HepG2 (cell line): ENCODE measurements around the gene UBE2Q2. TPM values are rescaled to one million over a fixed set of nuclear protein-coding genes. Genes with fewer than 3 reads are reported as not detected.

Experiments used
- ATAC-seq: fragments of 200-7000 bp; cut with Tn5 transposase; 3 replicates; pipeline ENCODE4 v1.9.1; 2020; ENCODE audit warnings: mild to moderate bottlenecking, moderate library complexity
- BruUV-seq: library from RNA; stranded (reverse); fragments of 400-500 nt; replicated peaks from 2 replicates; lab custom pipeline; 2021; lab: Mats Ljungman, UMichigan
- CTCF ChIA-PET: fragments of 300-600 bp; formaldehyde crosslinking; extraction: SDS; loops from one replicate; lab custom pipeline; 2021; ENCODE audit warnings: low total read pairs, inconsistent platforms, low intra/inter-chr PET ratio; lab: Yijun Ruan, JAX
- POLR2A ChIA-PET: fragments of 350-600 bp; sonication (Branson Sonifier 250); formaldehyde crosslinking; loops from one replicate; lab custom pipeline; 2020; ENCODE audit warnings: antibody characterized with exemption, inconsistent platforms; lab: Yijun Ruan, JAX
- DNase-seq: peaks from one replicate; pipeline ENCODE4 v3.0.0-alpha.2; 2015; ENCODE audit warnings: low spot score
- FAIRE-seq: peaks from 3 replicates; lab custom pipeline; 2011; peaks lifted over from hg19 to GRCh38; lab: Jason Lieb, UNC
- H2AFZ ChIP-seq: one replicate; pipeline ENCODE4 v1.6.1; 2011; ENCODE audit warnings: low read length, inconsistent platforms
- H3K27ac ChIP-seq: fragments of 300-600 bp; 3 replicates; pipeline ENCODE4 v1.8.0; 2011; ENCODE audit warnings: mixed run types, mild to moderate bottlenecking, mixed read lengths, low read length, inconsistent platforms; ENCODE audit not compliant: insufficient read depth; ENCODE audit errors: extremely low read length
- H3K27me3 ChIP-seq, 2 experiments: fragments of 200-600 bp in 1 of 2; 2 replicates in 1 of 2; 3 replicates in 1 of 2; pipeline versions ENCODE4 v1.6.0 to v1.8.0; 2011; ENCODE audit warnings: low read length in 2 of 2, mild to moderate bottlenecking in 2 of 2, moderate library complexity in 2 of 2, inconsistent platforms in 1 of 2; ENCODE audit not compliant: insufficient read depth in 2 of 2, control insufficient read depth in 1 of 2
- H3K36me3 ChIP-seq, 2 experiments: fragments of 200-600 bp in 1 of 2; replicated peaks in 1 of 2; 2 replicates in 1 of 2; 3 replicates in 1 of 2; pipeline versions ENCODE4 v1.5.1 to v1.8.0; 2011; ENCODE audit warnings: low read length in 2 of 2, inconsistent platforms in 1 of 2; ENCODE audit not compliant: insufficient read depth in 2 of 2, control insufficient read depth in 1 of 2
- H3K4me1 ChIP-seq: 2 replicates; pipeline ENCODE4 v1.5.1; 2012; ENCODE audit warnings: low read length, inconsistent platforms; ENCODE audit not compliant: insufficient read depth
- H3K4me2 ChIP-seq: 2 replicates; pipeline ENCODE4 v1.6.0; 2011; ENCODE audit warnings: low read depth, low read length, inconsistent platforms
- H3K4me3 ChIP-seq, 3 experiments: fragments of 200-600 bp in 1 of 3; sonication (generic), shearing (Covaris generic) in 1 of 3; replicated peaks in 1 of 3; 2 replicates each; pipeline ENCODE4 v1.5.1; 2011 to 2016; ENCODE audit warnings: low read length in 3 of 3, inconsistent platforms in 2 of 3, low read depth in 2 of 3, mild to moderate bottlenecking in 2 of 3, control low read depth in 1 of 3, mixed read lengths in 1 of 3; ENCODE audit not compliant: insufficient read depth in 1 of 3
- H3K79me2 ChIP-seq: one replicate; pipeline ENCODE4 v1.6.1; 2011; ENCODE audit warnings: low read length, inconsistent platforms; ENCODE audit not compliant: insufficient read depth
- H3K9ac ChIP-seq: 2 replicates; pipeline ENCODE4 v1.6.0; 2011; ENCODE audit warnings: mild to moderate bottlenecking, low read depth, low read length, inconsistent platforms; ENCODE audit not compliant: insufficient read depth
- H3K9me3 ChIP-seq: 2 replicates; pipeline ENCODE4 v1.5.1; 2012; ENCODE audit warnings: mild to moderate bottlenecking, low read length
- H4K20me1 ChIP-seq: 2 replicates; pipeline ENCODE4 v1.6.0; 2011; ENCODE audit warnings: inconsistent platforms, mild to moderate bottlenecking, low read length, moderate library complexity; ENCODE audit not compliant: insufficient read depth
- ATAD3A ChIP-seq: sonication (generic); formaldehyde crosslinking; IDR thresholded peaks from 2 replicates; pipeline ENCODE4 v1.4.0; 2020; ENCODE audit warnings: missing genetic modification reagents
- CREB1 ChIP-seq, 2 experiments: fragments of 450-650 bp in 1 of 2; IDR thresholded peaks; 2 replicates each; pipeline ENCODE4 v1.6.1; 2016 to 2017; ENCODE audit warnings: control low read depth in 1 of 2, mild to moderate bottlenecking in 1 of 2, missing compliant biosample characterization in 1 of 2, missing genetic modification characterization in 1 of 2
- EED ChIP-seq: sonication (generic); formaldehyde crosslinking; IDR thresholded peaks from 2 replicates; pipeline ENCODE4 v1.5.0; 2020; ENCODE audit warnings: mild to moderate bottlenecking, missing genetic modification reagents
- HCFC1 ChIP-seq: fragments of 150-350 bp; IDR thresholded peaks from 2 replicates; pipeline ENCODE4 v1.6.1; 2014; ENCODE audit warnings: low read depth, low read length
- IRF2 ChIP-seq: IDR thresholded peaks from 2 replicates; pipeline ENCODE4 v1.6.1; 2018; ENCODE audit warnings: missing genetic modification reagents, missing compliant biosample characterization
- NRL ChIP-seq: sonication (generic); formaldehyde crosslinking; IDR thresholded peaks from 2 replicates; pipeline ENCODE4 v1.5.0; 2020; ENCODE audit warnings: missing genetic modification reagents, mild to moderate bottlenecking, moderate library complexity, borderline replicate concordance
- SAP130 ChIP-seq: IDR thresholded peaks from 2 replicates; pipeline ENCODE4 v1.6.1; 2016; ENCODE audit warnings: low read depth
- TARDBP ChIP-seq: sonication (generic); formaldehyde crosslinking; IDR thresholded peaks from 2 replicates; pipeline ENCODE4 v1.8.0; 2022; ENCODE audit warnings: mild to moderate bottlenecking, missing genetic modification reagents
- ZNF510 ChIP-seq: sonication (generic); formaldehyde crosslinking; IDR thresholded peaks from 2 replicates; pipeline ENCODE4 v1.4.0; 2020; ENCODE audit warnings: low read depth, mild to moderate bottlenecking, missing genetic modification reagents
- whole genome bisulfite sequencing: methylation state at CpG from one replicate; pipeline ENCODE4 v1.1.6; 2017; ENCODE audit warnings: low lambda C conversion rate; 5-methylcytosine and 5-hydroxymethylcytosine counted together
- in situ Hi-C: cut with HindIII; loops from 2 replicates; pipeline ENCODE4 v1.10.0; 2017; ENCODE audit warnings: low pct_unique_long_range_greater_than_20kb; ENCODE audit not compliant: extremely low pct_ligation_motif_present
- intact Hi-C: fragments of 100-400 bp; cut with micrococcal nuclease; formaldehyde crosslinking; loops from one replicate; pipeline ENCODE4 v1.10.0; 2022; ENCODE audit not compliant: unreplicated experiment
- polyA plus RNA-seq, 8 experiments: library from polyadenylated mRNA; depleted of rRNA in 3 of 8; stranded (reverse) in 7 of 8; unstranded in 1 of 8; fragments of >200 nt; fragmentation: Illumina TruSeq in 4 of 8; extraction: Trizol in 4 of 8; gene quantifications; 2 replicates each; pipeline versions ENCODE4 v1.2.1 to v1.2.3, GENCODE V29; 2011 to 2016; ENCODE audit warnings: low read depth in 4 of 8, missing spikeins in 1 of 8, mixed read lengths in 1 of 8; ENCODE audit not compliant: insufficient read depth in 1 of 8
- total RNA-seq, 5 experiments: library from RNA; depleted of rRNA; stranded (reverse); fragments of >200 nt; fragmentation: Illumina TruSeq; extraction: Trizol; gene quantifications; 2 replicates each; pipeline ENCODE4 v1.2.3, GENCODE V29; 2016; ENCODE audit warnings: low read depth in 1 of 5
- TF ChIP-seq, protein P1 (sequence below): sonication (generic); formaldehyde crosslinking; IDR thresholded peaks from 2 replicates; pipeline ENCODE4 v1.4.0; 2020; ENCODE audit warnings: low read depth, missing genetic modification reagents
- TF ChIP-seq, protein P2 (sequence below): IDR thresholded peaks from 2 replicates; pipeline ENCODE4 v1.6.1; 2018; ENCODE audit warnings: missing genetic modification reagents, mild to moderate bottlenecking, missing compliant biosample characterization
- TF ChIP-seq, protein P3 (sequence below): sonication (generic); formaldehyde crosslinking; IDR thresholded peaks from 2 replicates; pipeline ENCODE4 v1.5.1; 2020; ENCODE audit warnings: missing genetic modification reagents, mild to moderate bottlenecking, borderline replicate concordance
- TF ChIP-seq, protein P4 (sequence below): IDR thresholded peaks from 2 replicates; pipeline ENCODE4 v1.6.1; 2018; ENCODE audit warnings: missing genetic modification reagents

UBE2Q2 gene
- total and polyA plus RNA-seq, 2 of the 13 experiments (the other 11 are each of a cell fraction or from before 2014, with no cell fraction given) = 10.6 to 20.4 TPM

DNA sequence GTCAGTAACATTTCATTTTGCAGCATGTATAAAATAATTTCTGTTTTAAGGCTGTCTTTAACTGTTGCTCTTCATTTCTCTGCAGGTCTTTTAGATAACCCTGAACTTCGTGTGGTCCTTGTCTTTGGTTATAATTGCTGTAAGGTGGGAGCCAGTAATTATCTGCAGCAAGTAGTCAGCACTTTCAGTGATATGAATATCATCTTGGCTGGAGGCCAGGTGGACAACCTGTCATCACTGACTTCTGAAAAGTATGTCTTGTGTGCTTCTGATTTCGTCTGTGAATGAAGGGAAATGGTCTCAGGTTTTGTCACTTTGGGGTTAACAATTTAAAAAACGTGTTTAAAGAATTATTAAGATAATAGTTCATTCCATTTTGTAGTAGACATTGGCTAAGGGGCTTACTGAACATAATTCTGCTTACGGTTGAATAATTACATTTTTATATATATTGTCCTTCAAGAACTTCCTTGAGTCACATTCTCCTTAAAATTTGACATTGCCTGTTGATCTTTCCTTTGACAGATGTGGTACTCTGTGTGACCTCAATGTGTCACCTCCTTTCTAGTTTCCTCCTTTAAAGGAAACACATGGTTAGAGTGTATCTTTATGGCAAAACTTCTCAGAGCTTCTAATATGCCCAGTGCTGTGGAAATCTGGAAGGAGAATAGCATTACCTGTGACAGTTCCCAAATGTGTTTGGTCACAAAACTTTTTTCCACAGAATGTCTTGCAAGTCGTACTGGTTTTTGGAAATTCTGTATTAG lies 86.7 kb downstream of the UBE2Q2 start (continued):
- TF ChIP-seq, protein P1, sequence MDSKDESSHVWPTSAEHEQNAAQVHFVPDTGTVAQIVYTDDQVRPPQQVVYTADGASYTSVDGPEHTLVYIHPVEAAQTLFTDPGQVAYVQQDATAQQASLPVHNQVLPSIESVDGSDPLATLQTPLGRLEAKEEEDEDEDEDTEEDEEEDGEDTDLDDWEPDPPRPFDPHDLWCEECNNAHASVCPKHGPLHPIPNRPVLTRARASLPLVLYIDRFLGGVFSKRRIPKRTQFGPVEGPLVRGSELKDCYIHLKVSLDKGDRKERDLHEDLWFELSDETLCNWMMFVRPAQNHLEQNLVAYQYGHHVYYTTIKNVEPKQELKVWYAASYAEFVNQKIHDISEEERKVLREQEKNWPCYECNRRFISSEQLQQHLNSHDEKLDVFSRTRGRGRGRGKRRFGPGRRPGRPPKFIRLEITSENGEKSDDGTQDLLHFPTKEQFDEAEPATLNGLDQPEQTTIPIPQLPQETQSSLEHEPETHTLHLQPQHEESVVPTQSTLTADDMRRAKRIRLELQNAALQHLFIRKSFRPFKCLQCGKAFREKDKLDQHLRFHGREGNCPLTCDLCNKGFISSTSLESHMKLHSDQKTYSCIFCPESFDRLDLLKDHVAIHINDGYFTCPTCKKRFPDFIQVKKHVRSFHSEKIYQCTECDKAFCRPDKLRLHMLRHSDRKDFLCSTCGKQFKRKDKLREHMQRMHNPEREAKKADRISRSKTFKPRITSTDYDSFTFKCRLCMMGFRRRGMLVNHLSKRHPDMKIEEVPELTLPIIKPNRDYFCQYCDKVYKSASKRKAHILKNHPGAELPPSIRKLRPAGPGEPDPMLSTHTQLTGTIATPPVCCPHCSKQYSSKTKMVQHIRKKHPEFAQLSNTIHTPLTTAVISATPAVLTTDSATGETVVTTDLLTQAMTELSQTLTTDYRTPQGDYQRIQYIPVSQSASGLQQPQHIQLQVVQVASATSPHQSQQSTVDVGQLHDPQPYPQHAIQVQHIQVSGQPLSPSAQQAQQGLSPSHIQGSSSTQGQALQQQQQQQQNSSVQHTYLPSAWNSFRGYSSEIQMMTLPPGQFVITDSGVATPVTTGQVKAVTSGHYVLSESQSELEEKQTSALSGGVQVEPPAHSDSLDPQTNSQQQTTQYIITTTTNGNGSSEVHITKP (CRISPR knock-in tag) = no peak
- TF ChIP-seq CREB1 (IDR thresholded peaks at IDR 0.05) = no peak
- TF ChIP-seq CREB1 (CRISPR knock-in tag; IDR thresholded peaks at IDR 0.05) = no peak
- no peak for TF ChIP-seq ZNF510 (CRISPR knock-in tag)
- TF ChIP-seq, protein P2, sequence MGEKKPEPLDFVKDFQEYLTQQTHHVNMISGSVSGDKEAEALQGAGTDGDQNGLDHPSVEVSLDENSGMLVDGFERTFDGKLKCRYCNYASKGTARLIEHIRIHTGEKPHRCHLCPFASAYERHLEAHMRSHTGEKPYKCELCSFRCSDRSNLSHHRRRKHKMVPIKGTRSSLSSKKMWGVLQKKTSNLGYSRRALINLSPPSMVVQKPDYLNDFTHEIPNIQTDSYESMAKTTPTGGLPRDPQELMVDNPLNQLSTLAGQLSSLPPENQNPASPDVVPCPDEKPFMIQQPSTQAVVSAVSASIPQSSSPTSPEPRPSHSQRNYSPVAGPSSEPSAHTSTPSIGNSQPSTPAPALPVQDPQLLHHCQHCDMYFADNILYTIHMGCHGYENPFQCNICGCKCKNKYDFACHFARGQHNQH (CRISPR knock-in tag) = no peak
- no peak for TF ChIP-seq EED (CRISPR knock-in tag)
- TF ChIP-seq, all 625 proteins: peak for 0

DNA sequence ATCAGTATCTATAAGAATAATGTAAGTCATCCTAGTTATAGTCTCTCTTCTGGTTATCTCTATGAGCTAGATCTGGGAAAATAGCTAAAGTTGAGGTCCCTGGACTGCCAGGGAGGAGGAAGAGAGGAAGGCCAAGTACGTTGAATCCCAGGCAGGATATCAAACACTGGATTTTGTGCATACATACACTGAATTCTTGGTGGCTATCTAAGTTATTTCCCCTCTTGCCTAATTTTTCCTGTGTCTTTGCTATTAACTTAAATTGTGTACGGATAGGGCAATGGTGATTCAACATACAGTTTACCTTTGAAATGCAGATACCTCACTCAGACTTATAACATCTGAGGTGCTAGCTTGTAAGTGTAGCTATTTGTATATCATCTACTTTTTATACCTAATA lies 87.6 kb downstream of the UBE2Q2 start:
- BruUV-seq = no TSS peak
- Histone ChIP-seq H4K20me1 (no peaks in the 10 kb centered on the region), H3K27me3 (no peaks in the 10 kb centered on the region), H3K9ac (no peak overlapping the region), H3K36me3 (peaks cover 22 to 72% of the 10 kb centered on the region in 2 experiments), H3K79me2 (peaks cover 13% of the 10 kb centered on the region), H3K9me3 (no peaks in the 10 kb centered on the region), H3K4me1 (no peaks in the 10 kb centered on the region), H3K4me3 (no peak overlapping the region), H3K27ac (no peak overlapping the region), H3K4me2 (no peak overlapping the region), H2AFZ (no peak overlapping the region)
- ChIA-PET CTCF (no interaction called here), POLR2A (no interaction called here)
- ATAC-seq (no peak), DNase-seq (no peak), FAIRE-seq (no peak)
- in situ Hi-C loops = no loop called here
- WGBS = 100% methylated on average over 2 of the region's 2 CpGs
- intact Hi-C loops = no loop called here
- no peak for TF ChIP-seq NRL (CRISPR knock-in tag)
- TF ChIP-seq, protein P3, sequence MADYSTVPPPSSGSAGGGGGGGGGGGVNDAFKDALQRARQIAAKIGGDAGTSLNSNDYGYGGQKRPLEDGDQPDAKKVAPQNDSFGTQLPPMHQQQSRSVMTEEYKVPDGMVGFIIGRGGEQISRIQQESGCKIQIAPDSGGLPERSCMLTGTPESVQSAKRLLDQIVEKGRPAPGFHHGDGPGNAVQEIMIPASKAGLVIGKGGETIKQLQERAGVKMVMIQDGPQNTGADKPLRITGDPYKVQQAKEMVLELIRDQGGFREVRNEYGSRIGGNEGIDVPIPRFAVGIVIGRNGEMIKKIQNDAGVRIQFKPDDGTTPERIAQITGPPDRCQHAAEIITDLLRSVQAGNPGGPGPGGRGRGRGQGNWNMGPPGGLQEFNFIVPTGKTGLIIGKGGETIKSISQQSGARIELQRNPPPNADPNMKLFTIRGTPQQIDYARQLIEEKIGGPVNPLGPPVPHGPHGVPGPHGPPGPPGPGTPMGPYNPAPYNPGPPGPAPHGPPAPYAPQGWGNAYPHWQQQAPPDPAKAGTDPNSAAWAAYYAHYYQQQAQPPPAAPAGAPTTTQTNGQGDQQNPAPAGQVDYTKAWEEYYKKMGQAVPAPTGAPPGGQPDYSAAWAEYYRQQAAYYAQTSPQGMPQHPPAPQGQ = no peak
- TF ChIP-seq, protein P4, sequence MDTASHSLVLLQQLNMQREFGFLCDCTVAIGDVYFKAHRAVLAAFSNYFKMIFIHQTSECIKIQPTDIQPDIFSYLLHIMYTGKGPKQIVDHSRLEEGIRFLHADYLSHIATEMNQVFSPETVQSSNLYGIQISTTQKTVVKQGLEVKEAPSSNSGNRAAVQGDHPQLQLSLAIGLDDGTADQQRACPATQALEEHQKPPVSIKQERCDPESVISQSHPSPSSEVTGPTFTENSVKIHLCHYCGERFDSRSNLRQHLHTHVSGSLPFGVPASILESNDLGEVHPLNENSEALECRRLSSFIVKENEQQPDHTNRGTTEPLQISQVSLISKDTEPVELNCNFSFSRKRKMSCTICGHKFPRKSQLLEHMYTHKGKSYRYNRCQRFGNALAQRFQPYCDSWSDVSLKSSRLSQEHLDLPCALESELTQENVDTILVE (CRISPR knock-in tag) = no peak
- TF ChIP-seq ATAD3A (CRISPR knock-in tag) = no peak
- no peak for TF ChIP-seq IRF2 (CRISPR knock-in tag)
- no peak for TF ChIP-seq SAP130 (CRISPR knock-in tag)
- no peak for TF ChIP-seq HCFC1
- TF ChIP-seq TARDBP (CRISPR knock-in tag) = no peak
